ENCODE measurements around the gene UBD.

UBD gene

GRCh38 chr6:29527564-29527963 is 32.0 kb downstream of the UBD start:
- intact Hi-C loops (cut with DNase I) = no loop called here
- DNase-seq = peak in 2 of 42 donors; percentile 13 to 38

GRCh38 chr6:29527126-29527525 is 32.4 kb downstream of the UBD start:
- peak in 1 of 42 donors; percentile 22 for DNase-seq
- intact Hi-C loops (cut with DNase I) = no loop called here

- no peak for DNase-seq
These were observed 34.3 kb downstream of the UBD start for GRCh38 chr6:29525311-29525639.

GRCh38 chr6:29524444-29525310 is 34.9 kb downstream of the UBD start:
- intact Hi-C loops (cut with DNase I) = no loop called here
- peak in 2 of 42 donors; percentile 9 to 24 for DNase-seq

More at GRCh38 chr6:29525311-29525639, 34.3 kb downstream of the UBD start:
- intact Hi-C loops (cut with DNase I) = no loop called here

GRCh38 chr6:29524044-29524443 is 35.5 kb downstream of the UBD start:
- intact Hi-C loops (cut with DNase I) = no loop called here

GRCh38 chr6:29522227-29522626 is 37.3 kb downstream of the UBD start:
- DNase-seq = no peak

More at GRCh38 chr6:29524044-29524443, 35.5 kb downstream of the UBD start:
- DNase-seq = no peak

GRCh38 chr6:29521006-29521680 is 38.4 kb downstream of the UBD start:
- intact Hi-C loops (cut with DNase I) = no loop called here
- DNase-seq = peak in 3 of 42 donors; percentile 2 to 27 (median 16)

More at GRCh38 chr6:29522227-29522626, 37.3 kb downstream of the UBD start:
- intact Hi-C loops (cut with DNase I) = no loop called here

GRCh38 chr6:29520232-29520631 is 39.3 kb downstream of the UBD start:
- peak in 3 of 42 donors; percentile 4 to 21 (median 9) for DNase-seq
- intact Hi-C loops (cut with DNase I) = no loop called here

GRCh38 chr6:29519291-29520010 is 40.1 kb downstream of the UBD start:
- DNase-seq = peak in 4 of 42 donors; percentile 6 to 26 (median 17)
- intact Hi-C loops (cut with DNase I) = no loop called here

- no peak for DNase-seq
- intact Hi-C loops (cut with DNase I) = no loop called here
These were observed 41.6 kb downstream of the UBD start for GRCh38 chr6:29517728-29518440.

GRCh38 chr6:29517245-29517644 is 42.3 kb downstream of the UBD start:
- intact Hi-C loops (cut with DNase I) = no loop called here
- DNase-seq = no peak

- intact Hi-C loops (cut with DNase I) = no loop called here
- no peak for DNase-seq
These were observed 43.4 kb downstream of the UBD start for GRCh38 chr6:29516108-29516507.

GRCh38 chr6:29510746-29511300 is 48.7 kb downstream of the UBD start:
- intact Hi-C loops (cut with DNase I) = no loop called here
- peak in 3 of 42 donors; percentile 0 to 14 (median 13) for DNase-seq

GRCh38 chr6:29510202-29510601 is 49.3 kb downstream of the UBD start:
- intact Hi-C loops (cut with DNase I) = no loop called here
- DNase-seq = peak in 2 of 42 donors; percentile 3 to 7

GRCh38 chr6:29509711-29510110 is 49.8 kb downstream of the UBD start:
- DNase-seq = peak in 3 of 42 donors; percentile 2 to 23 (median 2)
- intact Hi-C loops (cut with DNase I) = no loop called here

- intact Hi-C loops (cut with DNase I) = no loop called here
- peak in 4 of 42 donors; percentile 3 to 25 (median 8) for DNase-seq
These were observed 50.3 kb downstream of the UBD start for GRCh38 chr6:29509239-29509638.

- intact Hi-C loops (cut with DNase I) = no loop called here
- peak in 3 of 42 donors; percentile 3 to 31 (median 22) for DNase-seq
These were observed 52.2 kb downstream of the UBD start for GRCh38 chr6:29507319-29507718.

- intact Hi-C loops (cut with DNase I) = no loop called here
These were observed 53.0 kb downstream of the UBD start for GRCh38 chr6:29506446-29507067.

More at GRCh38 chr6:29506446-29507067, 53.0 kb downstream of the UBD start:
- DNase-seq = peak in 1 of 42 donors; percentile 27

Data from head of caudate nucleus (tissue), 42 donors.